PC-3 (cell line): ENCODE results near the gene FBXO30. TPM values are rescaled to one million over a fixed set of nuclear protein-coding genes. Genes with fewer than 3 reads are reported as not detected.

ENCODE experiments used
- ATAC-seq: fragments of 200-7000 bp; cut with Tn5 transposase; 2 replicates; pipeline ENCODE4 v1.9.1; 2020; ENCODE audit warnings: mild to moderate bottlenecking, moderate library complexity
- BruUV-seq: library from RNA; stranded (reverse); fragments of 400-500 nt; replicated peaks from 2 replicates; lab custom pipeline; 2021; lab: Mats Ljungman, UMichigan
- CTCF ChIA-PET: fragments of 300-600 bp; sonication (Branson Sonifier 250); formaldehyde crosslinking; loops from one replicate; lab custom pipeline; 2022; ENCODE audit warnings: antibody characterized with exemption; lab: Charles Lee
- POLR2A ChIA-PET: fragments of 300-600 bp; sonication (Branson Sonifier 250); formaldehyde crosslinking; loops from one replicate; lab custom pipeline; 2022; ENCODE audit warnings: antibody characterized with exemption; ENCODE audit not compliant: unreplicated experiment; lab: Charles Lee
- DNase-seq: peaks from one replicate; pipeline ENCODE4 v3.0.0-alpha.2; 2015
- H2AFZ ChIP-seq: fragments of 300-600 bp; sonication (generic); 2 replicates; pipeline ENCODE4 v1.6.0; 2016; ENCODE audit warnings: antibody characterized with exemption, low read length
- H3F3A ChIP-seq: fragments of 300-600 bp; sonication (generic); one replicate; pipeline ENCODE4 v1.6.0; 2017; ENCODE audit warnings: antibody characterized with exemption, low read length, control low read depth, mild to moderate bottlenecking; ENCODE audit not compliant: unreplicated experiment
- H3K27ac ChIP-seq: fragments of 300-600 bp; sonication (generic); 2 replicates; pipeline ENCODE4 v1.5.1; 2016; ENCODE audit warnings: mild to moderate bottlenecking, low read length
- H3K27me3 ChIP-seq: fragments of 300-600 bp; sonication (generic); 2 replicates; pipeline ENCODE4 v1.6.1; 2016; ENCODE audit warnings: low read length, mixed read lengths
- H3K36me3 ChIP-seq: fragments of 300-600 bp; sonication (generic); 2 replicates; pipeline ENCODE4 v1.6.1; 2016; ENCODE audit warnings: low read depth, mixed run types, low read length, mixed read lengths
- H3K4me1 ChIP-seq: fragments of 300-600 bp; sonication (generic); 2 replicates; pipeline ENCODE4 v1.5.1; 2016; ENCODE audit warnings: low read length; ENCODE audit not compliant: insufficient read depth
- H3K4me2 ChIP-seq: fragments of 300-600 bp; sonication (generic); 2 replicates; pipeline ENCODE4 v1.6.0; 2016; ENCODE audit warnings: low read length
- H3K4me3 ChIP-seq: fragments of 300-600 bp; sonication (generic); 2 replicates; pipeline ENCODE4 v1.5.1; 2016; ENCODE audit warnings: mild to moderate bottlenecking, low read length, mixed read lengths
- H3K79me2 ChIP-seq: fragments of 300-600 bp; sonication (generic); 2 replicates; pipeline ENCODE4 v1.6.1; 2017; ENCODE audit warnings: low read length, mixed read lengths
- H3K9ac ChIP-seq: fragments of 300-600 bp; sonication (generic); 2 replicates; pipeline ENCODE4 v1.6.0; 2016; ENCODE audit warnings: mild to moderate bottlenecking, low read length
- H3K9me2 ChIP-seq: fragments of 300-600 bp; sonication (generic); replicated peaks from 2 replicates; pipeline ENCODE4 v1.6.1; 2016; ENCODE audit warnings: mixed run types, low read length, mixed read lengths
- H3K9me3 ChIP-seq: fragments of 300-600 bp; sonication (generic); 2 replicates; pipeline ENCODE4 v1.6.1; 2016; ENCODE audit warnings: low read length, mixed read lengths
- H4K20me1 ChIP-seq: fragments of 300-600 bp; sonication (generic); 2 replicates; pipeline ENCODE4 v1.6.1; 2016; ENCODE audit warnings: low read length, mixed read lengths
- EZH2 ChIP-seq: fragments of 300-600 bp; sonication (generic); IDR thresholded peaks from one replicate; pipeline ENCODE4 v1.6.1; 2017; ENCODE audit warnings: antibody characterized with exemption, mild to moderate bottlenecking, low read length; ENCODE audit not compliant: unreplicated experiment
- EZH2phosphoT487 ChIP-seq: fragments of 300-600 bp; sonication (generic); IDR thresholded peaks from 2 replicates; pipeline ENCODE4 v1.6.1; 2018; ENCODE audit warnings: mild to moderate bottlenecking, antibody characterized with exemption, low read length, borderline replicate concordance
- intact Hi-C: fragments of 100-400 bp; cut with micrococcal nuclease; formaldehyde crosslinking; loops from 2 replicates; pipeline ENCODE4 v1.9.0; 2023
- total RNA-seq: library from RNA; depleted of rRNA; stranded (reverse); fragments of >200 nt; gene quantifications from 2 replicates; pipeline ENCODE4 v1.2.3, GENCODE V29; 2014
- TF ChIP-seq, protein P1 (sequence below): fragments of 300-600 bp; sonication (generic); conservative IDR thresholded peaks from 2 replicates; pipeline ENCODE4 v1.5.1; 2017; ENCODE audit warnings: antibody characterized with exemption, low read depth, mild to moderate bottlenecking, low read length

Gene FBXO30
- total RNA-seq, 1 experiment from 2014 or later, result 2.5 TPM

DNA sequence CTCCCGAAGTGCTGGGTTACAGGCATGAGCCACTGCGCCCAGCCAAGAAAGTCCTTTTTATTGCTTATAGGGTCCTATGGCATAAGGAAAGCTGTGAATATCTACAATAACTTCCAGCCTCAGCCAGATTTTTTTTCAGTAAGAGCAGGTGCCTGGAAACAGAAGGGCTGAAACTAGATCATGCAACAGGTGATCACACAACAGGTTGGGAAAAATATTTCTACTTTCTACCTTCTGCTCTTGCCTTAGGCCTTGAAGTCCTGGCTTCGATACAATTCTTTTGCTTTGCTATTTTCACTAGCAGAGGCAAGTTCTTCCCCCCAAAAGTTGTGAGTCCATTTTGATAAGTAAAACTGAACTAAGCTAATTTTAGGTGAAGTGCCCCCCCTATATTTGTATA, 9.7 kb upstream of the FBXO30 start:
- CTCF ChIA-PET, result no interaction called here
- no TSS peak for BruUV-seq

DNA sequence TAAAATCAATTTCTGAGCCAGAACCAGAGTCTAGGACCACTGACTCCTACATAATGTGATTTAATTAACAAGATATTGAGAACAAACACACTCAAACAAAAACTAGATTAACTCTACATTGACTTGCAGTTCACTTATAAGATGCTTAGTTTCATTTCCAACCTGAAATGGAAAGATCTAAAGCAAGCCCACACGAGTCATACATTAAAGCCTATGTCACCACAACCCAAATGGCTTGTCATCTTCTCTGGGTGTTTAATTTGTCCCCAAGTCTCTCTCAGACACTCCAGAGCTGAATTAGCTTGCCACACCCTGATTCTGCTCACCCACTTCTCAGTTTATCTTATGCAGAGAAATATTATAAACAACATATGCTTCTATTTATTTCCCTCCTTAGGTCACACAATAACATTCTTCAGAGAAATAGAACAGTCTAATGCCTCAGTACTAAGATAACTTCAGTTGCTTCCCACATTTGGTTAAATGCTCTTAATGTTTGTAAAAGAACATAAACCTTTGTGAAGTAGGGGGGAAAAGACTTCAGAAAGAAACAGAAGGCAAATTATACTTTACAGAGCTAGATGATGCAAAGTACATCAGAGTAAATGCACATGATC, 8.8 kb upstream of the FBXO30 start:
- no peaks in the 10 kb centered on the region for H3K79me2 ChIP-seq
- no peaks in the 10 kb centered on the region for H4K20me1 ChIP-seq
- no peaks in the 10 kb centered on the region for H3K9me3 ChIP-seq
- ATAC-seq (no peak), DNase-seq (no peak)
- H3K36me3 ChIP-seq, result no peaks in the 10 kb centered on the region
- ChIA-PET CTCF (no interaction called here), POLR2A (no interaction called here)
- no peak overlapping the region for H3K4me3 ChIP-seq
- H3K27me3 ChIP-seq, result no peaks in the 10 kb centered on the region
- TF ChIP-seq, protein P1, sequence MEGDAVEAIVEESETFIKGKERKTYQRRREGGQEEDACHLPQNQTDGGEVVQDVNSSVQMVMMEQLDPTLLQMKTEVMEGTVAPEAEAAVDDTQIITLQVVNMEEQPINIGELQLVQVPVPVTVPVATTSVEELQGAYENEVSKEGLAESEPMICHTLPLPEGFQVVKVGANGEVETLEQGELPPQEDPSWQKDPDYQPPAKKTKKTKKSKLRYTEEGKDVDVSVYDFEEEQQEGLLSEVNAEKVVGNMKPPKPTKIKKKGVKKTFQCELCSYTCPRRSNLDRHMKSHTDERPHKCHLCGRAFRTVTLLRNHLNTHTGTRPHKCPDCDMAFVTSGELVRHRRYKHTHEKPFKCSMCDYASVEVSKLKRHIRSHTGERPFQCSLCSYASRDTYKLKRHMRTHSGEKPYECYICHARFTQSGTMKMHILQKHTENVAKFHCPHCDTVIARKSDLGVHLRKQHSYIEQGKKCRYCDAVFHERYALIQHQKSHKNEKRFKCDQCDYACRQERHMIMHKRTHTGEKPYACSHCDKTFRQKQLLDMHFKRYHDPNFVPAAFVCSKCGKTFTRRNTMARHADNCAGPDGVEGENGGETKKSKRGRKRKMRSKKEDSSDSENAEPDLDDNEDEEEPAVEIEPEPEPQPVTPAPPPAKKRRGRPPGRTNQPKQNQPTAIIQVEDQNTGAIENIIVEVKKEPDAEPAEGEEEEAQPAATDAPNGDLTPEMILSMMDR, result no peak
- TF ChIP-seq EZH2phosphoT487, result no peak
- no peak for TF ChIP-seq EZH2
- H3K27ac ChIP-seq, result no peak overlapping the region
- intact Hi-C loops, result no loop called here
- no peak overlapping the region for H2AFZ ChIP-seq
- H3K4me2 ChIP-seq, result no peak overlapping the region
- H3K9ac ChIP-seq, result no peak overlapping the region
- H3F3A ChIP-seq, result no peaks in the 10 kb centered on the region
- H3K4me1 ChIP-seq, result peaks cover 16% of the 10 kb centered on the region
- no TSS peak for BruUV-seq
- H3K9me2 ChIP-seq, result no peaks in the 10 kb centered on the region

More for the DNA sequence above, 9.7 kb upstream of the FBXO30 start:
- POLR2A ChIA-PET, result no interaction called here
- Histone ChIP-seq H3K4me1 (peaks cover 16% of the 10 kb centered on the region), H3K4me3 (no peak overlapping the region), H3K4me2 (no peak overlapping the region), H3K79me2 (no peaks in the 10 kb centered on the region), H3K9ac (no peak overlapping the region), H3K9me2 (no peaks in the 10 kb centered on the region), H3F3A (no peaks in the 10 kb centered on the region), H3K27me3 (no peaks in the 10 kb centered on the region), H3K27ac (no peak overlapping the region), H3K9me3 (no peaks in the 10 kb centered on the region), H3K36me3 (no peaks in the 10 kb centered on the region), H2AFZ (no peak overlapping the region), H4K20me1 (no peaks in the 10 kb centered on the region)
- intact Hi-C loops, result no loop called here
- TF ChIP-seq, protein P1, result no peak
- TF ChIP-seq EZH2 (no peak), EZH2phosphoT487 (no peak)
- ATAC-seq (no peak), DNase-seq (no peak)

DNA sequence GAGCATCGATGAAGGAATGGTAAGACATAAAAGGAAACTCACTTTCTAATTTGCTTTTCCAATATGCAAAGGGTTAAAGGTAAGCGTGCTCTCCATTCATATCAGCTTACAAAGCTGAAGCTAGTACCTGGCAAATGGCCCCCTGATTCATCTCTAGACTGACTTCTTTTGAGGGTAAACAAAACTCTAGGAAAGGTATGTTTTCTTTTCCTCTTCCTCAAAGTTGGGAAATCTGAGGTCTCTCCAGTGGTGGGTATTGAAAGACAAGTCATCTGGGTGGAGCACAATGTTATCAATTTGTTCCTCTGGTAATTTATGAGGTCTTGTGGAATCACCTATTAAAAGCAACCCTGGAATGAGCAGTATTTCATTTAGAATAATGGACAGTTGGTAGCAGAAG, 7.9 kb upstream of the FBXO30 start:
- H3K9me2 ChIP-seq, result no peaks in the 10 kb centered on the region
- intact Hi-C loops, result no loop called here
- TF ChIP-seq EZH2 (no peak), EZH2phosphoT487 (no peak)
- TF ChIP-seq, protein P1, result no peak
- no peak overlapping the region for H3K9ac ChIP-seq
- ChIA-PET POLR2A (no interaction called here), CTCF (no interaction called here)
- no peak overlapping the region for H3K4me3 ChIP-seq
- BruUV-seq, result no TSS peak
- no peaks in the 10 kb centered on the region for H3K9me3 ChIP-seq
- H3F3A ChIP-seq, result no peaks in the 10 kb centered on the region
- no peak overlapping the region for H2AFZ ChIP-seq
- H3K36me3 ChIP-seq, result no peaks in the 10 kb centered on the region
- no peaks in the 10 kb centered on the region for H3K27me3 ChIP-seq
- no peak overlapping the region for H3K27ac ChIP-seq
- peaks cover 16% of the 10 kb centered on the region for H3K4me1 ChIP-seq
- no peak; the same call in 1 of the 2 replicates for ATAC-seq
- H3K79me2 ChIP-seq, result no peaks in the 10 kb centered on the region
- no peaks in the 10 kb centered on the region for H4K20me1 ChIP-seq
- peak; percentile 74 for DNase-seq
- no peak overlapping the region for H3K4me2 ChIP-seq
